ENCODE data around the gene MEG3.

- TF ChIP-seq CTCF (IDR thresholded peaks at IDR 0.05; ENCODE audit: insufficient read depth, low read length, poor library complexity, severe bottlenecking) (no peak), EZH2phosphoT487 (conservative IDR thresholded peaks at IDR 0.05; ENCODE audit: low read length) (no peak)
These were observed 67.8 kb downstream of the MEG3 start for GRCh38 chr14:100893760-100894159.
